ENCODE data around the gene MYO10. TPM values are rescaled to one million over a fixed set of nuclear protein-coding genes. Genes with fewer than 3 reads are reported as not detected.

The MYO10 gene
- total RNA-seq, 2 donors from 2014 or later: 40.0 to 89.2 TPM

DNA sequence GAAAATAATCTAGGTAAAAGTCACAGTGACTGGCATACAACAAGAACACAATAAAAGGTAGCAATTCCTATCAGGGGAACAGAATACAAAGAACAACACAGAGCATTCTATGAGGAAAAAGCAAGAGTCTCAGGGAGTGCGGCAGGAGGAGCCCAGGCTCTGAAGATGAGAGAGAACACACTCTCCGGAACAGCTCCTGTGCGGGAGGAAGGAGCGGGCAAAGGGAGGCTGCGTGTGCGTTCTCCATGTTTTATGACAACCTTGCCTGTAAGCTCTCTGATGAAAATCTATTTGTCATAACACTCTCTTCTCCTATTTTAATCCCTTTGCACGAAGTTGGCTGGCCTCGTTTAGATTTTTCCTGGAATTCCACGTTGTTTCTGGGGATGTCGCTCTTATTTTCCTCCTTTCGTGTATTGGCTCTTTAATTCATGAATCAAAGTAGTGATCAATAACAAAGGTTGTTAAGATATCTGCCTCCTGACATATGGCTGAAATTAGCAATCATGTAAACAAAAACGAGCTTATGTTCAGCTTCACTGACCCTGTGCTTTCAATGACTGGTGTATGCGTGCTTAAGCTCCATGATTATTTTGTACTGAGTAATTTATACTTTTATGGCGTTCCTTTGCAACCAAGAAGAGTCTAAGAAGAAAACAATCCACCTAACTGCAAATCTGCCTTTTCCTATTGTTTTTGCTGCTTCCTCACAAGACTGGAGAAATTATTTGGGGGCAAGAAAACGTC is 109.5 kb downstream of the MYO10 start:
- H3K27ac ChIP-seq (ENCODE audit: low read depth, low read length): no peak overlapping the region

DNA sequence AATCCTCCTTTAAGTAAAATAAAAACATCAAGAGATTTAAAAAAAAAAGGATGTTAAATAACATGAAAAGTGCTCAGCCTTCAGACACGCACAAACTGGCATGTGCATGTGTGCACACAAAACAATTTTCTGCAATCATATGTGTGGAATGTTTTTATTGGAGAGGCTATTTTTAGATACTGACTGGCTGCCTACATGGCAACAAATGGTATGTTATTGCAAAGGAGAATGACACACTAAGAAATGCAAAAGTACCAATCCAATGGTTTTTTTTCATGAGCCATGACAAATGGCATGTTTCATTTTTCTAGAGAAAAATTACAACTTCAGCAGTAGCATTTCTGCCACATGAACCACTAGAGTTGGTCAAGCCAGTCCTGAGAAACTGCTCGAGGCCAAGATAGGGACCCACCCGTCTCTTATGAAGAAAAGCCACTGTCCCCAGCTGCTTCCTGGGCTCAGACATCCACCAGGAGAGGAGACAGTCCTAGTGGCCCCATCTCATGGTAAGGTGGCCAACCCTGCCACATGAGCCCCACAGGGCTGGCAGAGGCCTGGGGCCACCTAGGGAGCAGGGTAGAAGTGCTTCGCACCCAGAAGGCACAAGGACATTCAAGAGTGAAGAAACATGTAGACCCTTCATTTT is 116.4 kb downstream of the MYO10 start:
- Mint-ChIP-seq H3K4me3 (no peak overlapping the region), H3K36me3 (ENCODE audit: low read depth) (peaks cover 47% of the 10 kb centered on the region), H3K27me3 (ENCODE audit: insufficient read depth) (no peaks in the 10 kb centered on the region), H3K27ac (no peak overlapping the region), H3K4me1 (no peaks in the 10 kb centered on the region), H3K9me3 (no peaks in the 10 kb centered on the region)
- Histone ChIP-seq H3K9ac (ENCODE audit: extremely low read depth, low read length, poor library complexity, severe bottlenecking) (no peak overlapping the region), H3K27ac (ENCODE audit: low read depth, low read length) (no peak overlapping the region), H3K36me3 (ENCODE audit: control insufficient read depth, insufficient read depth, low read length) (peaks cover 53% of the 10 kb centered on the region), H3K4me3 (ENCODE audit: low read length) (no peak overlapping the region), H3K4me1 (ENCODE audit: control insufficient read depth, insufficient read depth, low read length) (no peaks in the 10 kb centered on the region), H3K27me3 (ENCODE audit: control insufficient read depth, insufficient read depth, low read length, poor library complexity, severe bottlenecking) (no peaks in the 10 kb centered on the region), H3K9me3 (ENCODE audit: control insufficient read depth, low read length) (no peaks in the 10 kb centered on the region)
- 95% methylated on average over 3 to 4 of the region's 4 CpGs for WGBS, 2 experiments (ENCODE audit: insufficient coverage in 1 of 2, insufficient read length in 1 of 2)
- no peak for DNase-seq
- TF ChIP-seq, protein P1, sequence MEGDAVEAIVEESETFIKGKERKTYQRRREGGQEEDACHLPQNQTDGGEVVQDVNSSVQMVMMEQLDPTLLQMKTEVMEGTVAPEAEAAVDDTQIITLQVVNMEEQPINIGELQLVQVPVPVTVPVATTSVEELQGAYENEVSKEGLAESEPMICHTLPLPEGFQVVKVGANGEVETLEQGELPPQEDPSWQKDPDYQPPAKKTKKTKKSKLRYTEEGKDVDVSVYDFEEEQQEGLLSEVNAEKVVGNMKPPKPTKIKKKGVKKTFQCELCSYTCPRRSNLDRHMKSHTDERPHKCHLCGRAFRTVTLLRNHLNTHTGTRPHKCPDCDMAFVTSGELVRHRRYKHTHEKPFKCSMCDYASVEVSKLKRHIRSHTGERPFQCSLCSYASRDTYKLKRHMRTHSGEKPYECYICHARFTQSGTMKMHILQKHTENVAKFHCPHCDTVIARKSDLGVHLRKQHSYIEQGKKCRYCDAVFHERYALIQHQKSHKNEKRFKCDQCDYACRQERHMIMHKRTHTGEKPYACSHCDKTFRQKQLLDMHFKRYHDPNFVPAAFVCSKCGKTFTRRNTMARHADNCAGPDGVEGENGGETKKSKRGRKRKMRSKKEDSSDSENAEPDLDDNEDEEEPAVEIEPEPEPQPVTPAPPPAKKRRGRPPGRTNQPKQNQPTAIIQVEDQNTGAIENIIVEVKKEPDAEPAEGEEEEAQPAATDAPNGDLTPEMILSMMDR (conservative IDR thresholded peaks at IDR 0.05): no peak

More for the DNA sequence above, 109.5 kb downstream of the MYO10 start:
- H3K4me1 Mint-ChIP-seq: peaks cover 2% of the 10 kb centered on the region
- no peak overlapping the region for H3K9ac ChIP-seq (ENCODE audit: extremely low read depth, low read length, poor library complexity, severe bottlenecking)
- no peak overlapping the region for H3K27ac Mint-ChIP-seq
- H3K36me3 ChIP-seq (ENCODE audit: control insufficient read depth, insufficient read depth, low read length): peaks cover 60% of the 10 kb centered on the region
- H3K27me3 Mint-ChIP-seq (ENCODE audit: insufficient read depth): no peaks in the 10 kb centered on the region
- peaks cover 40% of the 10 kb centered on the region for H3K36me3 Mint-ChIP-seq (ENCODE audit: low read depth)
- no peaks in the 10 kb centered on the region for H3K27me3 ChIP-seq (ENCODE audit: control insufficient read depth, insufficient read depth, low read length, poor library complexity, severe bottlenecking)
- DNase-seq: no peak
- TF ChIP-seq, protein P1 (conservative IDR thresholded peaks at IDR 0.05): no peak
- H3K4me3 Mint-ChIP-seq: no peak overlapping the region
- H3K4me1 ChIP-seq (ENCODE audit: control insufficient read depth, insufficient read depth, low read length): no peaks in the 10 kb centered on the region
- WGBS, 2 experiments (ENCODE audit: insufficient coverage in 1 of 2, insufficient read length in 1 of 2): 93 to 95% methylated on average over 15 of the region's 15 CpGs
- no peaks in the 10 kb centered on the region for H3K9me3 ChIP-seq (ENCODE audit: control insufficient read depth, low read length)
- H3K4me3 ChIP-seq (ENCODE audit: low read length): no peak overlapping the region
- no peaks in the 10 kb centered on the region for H3K9me3 Mint-ChIP-seq

DNA sequence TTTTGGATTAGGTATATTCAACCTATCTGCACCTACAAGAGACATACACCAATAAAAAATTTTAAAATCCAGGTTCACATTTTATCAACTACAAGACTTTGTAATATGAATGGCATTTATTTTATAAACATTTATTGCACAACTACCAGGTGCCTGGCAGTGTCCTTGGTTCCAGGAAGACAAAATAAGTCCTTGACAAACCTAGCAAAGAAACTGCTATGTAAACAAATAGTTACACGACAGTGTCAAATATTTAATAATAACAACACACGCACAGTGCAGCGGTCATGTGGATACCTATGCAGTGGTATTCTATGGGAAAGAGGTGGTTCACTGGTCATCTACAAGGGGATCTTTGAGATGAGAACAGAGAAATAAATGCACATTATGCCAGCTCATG is 120.7 kb downstream of the MYO10 start:
- Histone ChIP-seq H3K4me1 (ENCODE audit: control insufficient read depth, insufficient read depth, low read length) (no peaks in the 10 kb centered on the region), H3K9me3 (ENCODE audit: control insufficient read depth, low read length) (no peaks in the 10 kb centered on the region), H3K4me3 (ENCODE audit: low read length) (no peak overlapping the region), H3K9ac (ENCODE audit: extremely low read depth, low read length, poor library complexity, severe bottlenecking) (no peak overlapping the region), H3K27me3 (ENCODE audit: control insufficient read depth, insufficient read depth, low read length, poor library complexity, severe bottlenecking) (no peaks in the 10 kb centered on the region), H3K36me3 (ENCODE audit: control insufficient read depth, insufficient read depth, low read length) (peaks cover 64% of the 10 kb centered on the region), H3K27ac (ENCODE audit: low read depth, low read length) (no peak overlapping the region)
- WGBS, 2 experiments (ENCODE audit: insufficient coverage in 1 of 2, insufficient read length in 1 of 2): 100% methylated on average over 2 to 3 of the region's 3 CpGs
- H3K9me3 Mint-ChIP-seq: no peaks in the 10 kb centered on the region
- H3K36me3 Mint-ChIP-seq (ENCODE audit: low read depth): peaks cover 41% of the 10 kb centered on the region
- TF ChIP-seq, protein P1 (conservative IDR thresholded peaks at IDR 0.05): no peak
- H3K27me3 Mint-ChIP-seq (ENCODE audit: insufficient read depth): no peaks in the 10 kb centered on the region
- peaks cover 7% of the 10 kb centered on the region for H3K4me1 Mint-ChIP-seq
- no peak overlapping the region for H3K4me3 Mint-ChIP-seq
- no peak for DNase-seq
- H3K27ac Mint-ChIP-seq: no peak overlapping the region

Measured in endodermal cell (in vitro differentiated cells).